IMR-90 (cell line): ENCODE data around the gene CBR4. TPM values are rescaled to one million over a fixed set of nuclear protein-coding genes. Genes with fewer than 3 reads are reported as not detected.

Experiments used
- ATAC-seq: fragments of 200-7000 bp; cut with Tn5 transposase; 2 replicates; pipeline ENCODE4 v1.9.1; 2020; ENCODE audit warnings: low read depth, mild to moderate bottlenecking, moderate library complexity
- BruUV-seq: library from RNA; stranded (reverse); fragments of 400-500 nt; replicated peaks from 2 replicates; lab custom pipeline; 2021; lab: Mats Ljungman, UMichigan
- CTCF ChIA-PET: fragments of 300-600 bp; formaldehyde crosslinking; extraction: SDS; loops from one replicate; lab custom pipeline; 2021; ENCODE audit warnings: antibody characterized with exemption; lab: Yijun Ruan, JAX
- POLR2A ChIA-PET: fragments of 300-600 bp; sonication (Branson Sonifier 250); formaldehyde crosslinking; loops from one replicate; lab custom pipeline; 2022; ENCODE audit warnings: antibody characterized with exemption; ENCODE audit not compliant: unreplicated experiment; lab: Charles Lee
- DNase-seq: peaks from one replicate; pipeline ENCODE4 v3.0.0; 2013
- H2AFZ ChIP-seq: replicated peaks from 2 replicates; pipeline ENCODE3; 2013; ENCODE audit warnings: low read length, mild to moderate bottlenecking; ENCODE audit not compliant: poor library complexity
- H2AK5ac ChIP-seq: 2 replicates; pipeline ENCODE4 v1.6.1; 2013; ENCODE audit warnings: low read depth, low read length, inconsistent platforms
- H2AK9ac ChIP-seq: replicated peaks from 2 replicates; pipeline ENCODE3; 2013; ENCODE audit warnings: mild to moderate bottlenecking, low read depth, low read length, moderate library complexity; ENCODE audit not compliant: poor library complexity
- H2BK120ac ChIP-seq: 2 replicates; pipeline ENCODE4 v1.6.1; 2013; ENCODE audit warnings: low read depth, low read length, inconsistent platforms
- H2BK15ac ChIP-seq: 3 replicates; pipeline ENCODE4 v1.6.1; 2013; ENCODE audit warnings: low read depth, low read length, inconsistent platforms
- H2BK20ac ChIP-seq: 2 replicates; pipeline ENCODE4 v1.6.1; 2013; ENCODE audit warnings: low read depth, mild to moderate bottlenecking, inconsistent platforms, low read length, moderate library complexity
- H2BK5ac ChIP-seq: 2 replicates; pipeline ENCODE4 v1.6.1; 2013; ENCODE audit warnings: mild to moderate bottlenecking, low read depth, low read length, inconsistent platforms; ENCODE audit not compliant: poor library complexity, severe bottlenecking
- H3K14ac ChIP-seq: replicated peaks from 2 replicates; pipeline ENCODE4 v1.6.1; 2013; ENCODE audit warnings: low read depth, low read length, inconsistent platforms
- H3K18ac ChIP-seq: 2 replicates; pipeline ENCODE4 v1.6.1; 2013; ENCODE audit warnings: low read depth, low read length, control low read depth
- H3K23ac ChIP-seq: 2 replicates; pipeline ENCODE4 v1.6.1; 2013; ENCODE audit warnings: low read depth, low read length, inconsistent platforms
- H3K27ac ChIP-seq: 2 replicates; pipeline ENCODE4 v1.5.1; 2013; ENCODE audit warnings: mild to moderate bottlenecking, control low read depth, low read length; ENCODE audit not compliant: insufficient read depth
- H3K27me3 ChIP-seq: 2 replicates; pipeline ENCODE4 v1.6.1; 2013; ENCODE audit warnings: low read length; ENCODE audit not compliant: control insufficient read depth, insufficient read depth
- H3K36me3 ChIP-seq: 2 replicates; pipeline ENCODE4 v1.6.1; 2013; ENCODE audit warnings: low read length, mixed read lengths; ENCODE audit not compliant: control insufficient read depth, insufficient read depth
- H3K4ac ChIP-seq: 2 replicates; pipeline ENCODE4 v1.6.1; 2013; ENCODE audit warnings: low read depth, low read length, inconsistent platforms
- H3K4me1 ChIP-seq: 2 replicates; pipeline ENCODE4 v1.6.1; 2013; ENCODE audit warnings: low read length, mixed read lengths; ENCODE audit not compliant: control insufficient read depth, insufficient read depth
- H3K4me2 ChIP-seq: 2 replicates; pipeline ENCODE4 v1.6.1; 2013; ENCODE audit warnings: low read depth, mild to moderate bottlenecking, control low read depth, low read length, moderate library complexity
- H3K4me3 ChIP-seq: 2 replicates; pipeline ENCODE4 v1.5.1; 2013; ENCODE audit warnings: low read depth, mild to moderate bottlenecking, control low read depth, low read length, moderate library complexity; ENCODE audit not compliant: insufficient read depth
- H3K56ac ChIP-seq: 2 replicates; pipeline ENCODE4 v1.6.1; 2013; ENCODE audit warnings: low read length, inconsistent platforms; ENCODE audit not compliant: insufficient read depth; ENCODE audit errors: extremely low read depth
- H3K79me1 ChIP-seq, 2 experiments: 2 replicates each; pipeline ENCODE4 v1.6.1; 2013; ENCODE audit warnings: low read length in 2 of 2, inconsistent platforms in 1 of 2, low read depth in 1 of 2
- H3K9ac ChIP-seq: 2 replicates; pipeline ENCODE4 v1.6.1; 2013; ENCODE audit warnings: low read depth, low read length, control low read depth
- H3K9me1 ChIP-seq: 2 replicates; pipeline ENCODE4 v1.6.1; 2013; ENCODE audit warnings: low read length, inconsistent platforms; ENCODE audit not compliant: insufficient read depth
- H3K9me3 ChIP-seq: 2 replicates; pipeline ENCODE4 v1.6.1; 2013; ENCODE audit warnings: low read length; ENCODE audit not compliant: control insufficient read depth, insufficient read depth
- H4K20me1 ChIP-seq: 2 replicates; pipeline ENCODE4 v1.6.1; 2013; ENCODE audit warnings: low read length, inconsistent platforms; ENCODE audit not compliant: insufficient read depth
- H4K5ac ChIP-seq: 2 replicates; pipeline ENCODE4 v1.6.1; 2013; ENCODE audit warnings: mild to moderate bottlenecking, low read depth, low read length, control low read depth
- H4K8ac ChIP-seq, 2 experiments: 2 replicates each; pipeline ENCODE4 v1.6.1; 2013; ENCODE audit warnings: low read depth in 2 of 2, low read length in 2 of 2, control low read depth in 1 of 2, inconsistent platforms in 1 of 2
- H4K91ac ChIP-seq: 2 replicates; pipeline ENCODE4 v1.6.1; 2013; ENCODE audit warnings: low read depth, low read length, inconsistent platforms; ENCODE audit not compliant: insufficient read depth
- FOS ChIP-seq: fragments of 150-350 bp; IDR thresholded peaks from 2 replicates; pipeline ENCODE4 v1.6.1; 2016; ENCODE audit warnings: low read depth, low read length
- MAFK ChIP-seq: IDR thresholded peaks from 2 replicates; pipeline ENCODE4 v1.6.1; 2012; ENCODE audit warnings: low read depth, low read length, improper control_type of control experiment
- MAZ ChIP-seq: IDR thresholded peaks from 2 replicates; pipeline ENCODE4 v1.6.1; 2012; ENCODE audit warnings: low read depth, mild to moderate bottlenecking, low read length, improper control_type of control experiment, moderate library complexity, borderline replicate concordance
- NFE2L2 ChIP-seq: fragments of 150-350 bp; IDR thresholded peaks from 2 replicates; pipeline ENCODE4 v1.6.1; 2016; ENCODE audit warnings: low read depth, mild to moderate bottlenecking, low read length
- RCOR1 ChIP-seq: IDR thresholded peaks from 2 replicates; pipeline ENCODE4 v1.6.1; 2012; ENCODE audit warnings: mild to moderate bottlenecking, low read length, improper control_type of control experiment; ENCODE audit not compliant: insufficient replicate concordance
- SMC3 ChIP-seq: fragments of 150-350 bp; IDR thresholded peaks from 2 replicates; pipeline ENCODE4 v1.6.1; 2016; ENCODE audit warnings: low read depth, mild to moderate bottlenecking, antibody characterized with exemption, low read length, moderate library complexity
- WGBS, 2 experiments: methylation state at CpG; one replicate each; pipeline versions ENCODE4 v1.1.5 to v1.1.7; 2013; ENCODE audit warnings: missing lambda C conversion rate in 2 of 2; ENCODE audit not compliant: insufficient read length in 1 of 2; ENCODE audit errors: extremely low coverage in 2 of 2; 5-methylcytosine and 5-hydroxymethylcytosine counted together
- dilution Hi-C: fragments of 300-500 bp; cut with HindIII; formaldehyde crosslinking; loops from one replicate; pipeline ENCODE4 v1.14.3; 2018; ENCODE audit warnings: low sequenced_read_pairs; ENCODE audit not compliant: unreplicated experiment
- in situ Hi-C: fragments of 300-500 bp; cut with MboI; formaldehyde crosslinking; loops from 3 replicates; pipeline ENCODE4 v1.14.3; 2019; ENCODE audit warnings: low sequenced_read_pairs, inconsistent platforms, mixed read lengths
- intact Hi-C: fragments of 100-400 bp; cut with micrococcal nuclease; formaldehyde crosslinking; loops from 2 replicates; pipeline ENCODE4 v1.10.0; 2022
- polyA plus RNA-seq, 3 experiments: library from polyadenylated mRNA; depleted of rRNA; stranded (reverse); fragments of >200 nt; gene quantifications; 2 replicates each; pipeline ENCODE4 v1.2.3, GENCODE V29; 2012; ENCODE audit warnings: low replicate concordance in 1 of 3
- total RNA-seq: library from RNA; depleted of rRNA; stranded (reverse); fragments of >200 nt; gene quantifications from 2 replicates; pipeline ENCODE4 v1.2.3, GENCODE V29; 2012

The CBR4 gene
- total and polyA plus RNA-seq, 2 of the 4 experiments (the other 2 are of a cell fraction): 2.7 to 4.5 TPM

DNA sequence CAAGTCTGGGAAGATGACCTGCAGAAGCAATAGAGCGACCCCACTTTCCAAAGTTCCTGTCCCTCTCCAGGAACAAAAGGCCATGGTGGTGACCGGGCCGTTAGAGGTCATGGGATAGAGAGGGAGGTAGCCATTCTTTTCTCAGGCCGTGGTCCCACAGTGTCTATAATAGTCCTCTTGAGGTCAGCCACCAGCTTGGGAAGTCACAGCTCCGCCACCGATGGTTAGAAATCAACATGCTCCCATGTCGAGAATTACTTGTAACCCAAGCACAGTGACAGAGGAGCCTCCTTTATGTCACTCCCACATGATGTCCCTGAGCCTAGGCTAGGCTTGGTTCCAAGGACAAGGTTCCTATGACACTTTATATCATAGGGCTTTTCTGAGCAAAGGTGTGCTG, 48.3 kb upstream of the CBR4 start:
- in situ Hi-C loops (no loop called here), intact Hi-C loops (no loop called here), dilution Hi-C loops (no loop called here)
- no peak overlapping the region for H2BK20ac ChIP-seq
- no peak overlapping the region for H3K27ac ChIP-seq
- H3K18ac ChIP-seq: no peak overlapping the region
- H3K9me3 ChIP-seq: no peaks in the 10 kb centered on the region
- no peak for ATAC-seq
- WGBS, 2 experiments: no CpG with 5 or more reads among the region's 7 CpGs
- H3K27me3 ChIP-seq: no peaks in the 10 kb centered on the region
- BruUV-seq: no TSS peak
- ChIA-PET POLR2A (no interaction called here), CTCF (interaction anchor here (0.6 kb wide), 1 partner anchor 508 kb away, joined by 3 read pairs; no protein-coding TSS in a partner anchor)
- H3K14ac ChIP-seq: no peak overlapping the region; the same call in 1 of the 2 replicates
- DNase-seq: no peak
- TF ChIP-seq MAFK: no peak
- TF ChIP-seq RCOR1: no peak
- no peak for TF ChIP-seq FOS
- no peak for TF ChIP-seq MAZ
- TF ChIP-seq SMC3: no peak
- TF ChIP-seq NFE2L2: no peak
- H3K36me3 ChIP-seq: no peaks in the 10 kb centered on the region
- no peak overlapping the region for H4K8ac ChIP-seq
- no peak overlapping the region for H2BK15ac ChIP-seq
- no peak overlapping the region for H3K4me3 ChIP-seq
- H3K4ac ChIP-seq: no peak overlapping the region
- no peak overlapping the region for H4K91ac ChIP-seq
- H3K23ac ChIP-seq: no peak overlapping the region
- H3K9ac ChIP-seq: no peak overlapping the region
- no peak overlapping the region for H2BK5ac ChIP-seq
- peaks cover 12% of the 10 kb centered on the region for H3K4me1 ChIP-seq
- no peak overlapping the region; the same call in 1 of the 2 replicates for H2AK5ac ChIP-seq
- no peak overlapping the region for H2AFZ ChIP-seq
- no peak overlapping the region for H4K5ac ChIP-seq
- H2AK9ac ChIP-seq: no peak overlapping the region
- H3K56ac ChIP-seq: no peak overlapping the region
- H2BK120ac ChIP-seq: no peak overlapping the region
- H3K9me1 ChIP-seq: peaks cover 7% of the 10 kb centered on the region; the same call in 1 of the 2 replicates
- no peaks in the 10 kb centered on the region for H4K20me1 ChIP-seq
- no peaks in the 10 kb centered on the region for H3K79me1 ChIP-seq
- H3K4me2 ChIP-seq: no peak overlapping the region
